HG02973 (cell line): ENCODE data around the gene PI16.

Experiments used
- ATAC-seq: cut with Tn5 transposase; IDR thresholded peaks from one replicate; pipeline ENCODE4 v1.9.1; 2021; ENCODE audit warnings: moderate library complexity; ENCODE audit not compliant: unreplicated experiment

Gene PI16

DNA sequence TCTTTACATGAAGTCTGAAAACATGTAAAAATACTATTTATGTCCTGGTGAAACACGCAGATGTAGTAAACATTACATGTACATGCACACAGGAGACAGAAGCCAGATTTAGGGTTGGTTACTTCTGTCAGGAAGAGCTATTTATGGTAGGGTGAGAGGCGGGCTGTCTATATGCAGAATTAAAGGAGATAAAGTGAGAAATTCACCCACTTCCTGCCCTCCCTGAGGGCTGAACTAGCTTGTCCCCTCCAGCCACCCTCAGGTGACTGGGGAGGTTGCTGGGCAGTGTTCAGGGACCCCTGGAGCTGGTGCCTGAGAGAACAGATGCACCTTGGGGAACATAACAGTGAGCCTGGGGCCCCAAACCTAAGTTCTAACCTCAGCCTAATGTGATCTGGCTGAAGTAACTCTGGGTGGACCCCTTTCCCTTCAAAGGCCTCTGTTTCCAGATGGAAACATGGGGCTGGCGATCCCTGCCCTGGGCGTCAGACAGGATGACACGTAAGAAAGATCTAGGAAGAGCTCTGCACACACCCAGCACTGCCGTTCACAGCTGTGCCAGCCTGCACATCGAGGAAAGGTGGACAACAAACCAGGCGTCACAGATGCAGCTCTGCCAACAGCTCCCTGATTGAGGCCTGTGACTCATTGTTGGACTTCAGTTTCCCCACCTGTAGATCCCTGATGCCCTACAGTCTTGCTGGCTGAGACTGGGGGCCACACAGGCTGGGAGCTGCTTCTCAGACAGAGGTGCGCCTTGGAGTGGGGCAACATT lies 1.3 kb downstream of the PI16 start:
- no peak for ATAC-seq

- no peak for ATAC-seq
Measured at GRCh38 chr6:36956446-36956820, 1.9 kb downstream of the PI16 start.

- no peak for ATAC-seq
Measured at GRCh38 chr6:36957773-36958271, 3.3 kb downstream of the PI16 start.

DNA sequence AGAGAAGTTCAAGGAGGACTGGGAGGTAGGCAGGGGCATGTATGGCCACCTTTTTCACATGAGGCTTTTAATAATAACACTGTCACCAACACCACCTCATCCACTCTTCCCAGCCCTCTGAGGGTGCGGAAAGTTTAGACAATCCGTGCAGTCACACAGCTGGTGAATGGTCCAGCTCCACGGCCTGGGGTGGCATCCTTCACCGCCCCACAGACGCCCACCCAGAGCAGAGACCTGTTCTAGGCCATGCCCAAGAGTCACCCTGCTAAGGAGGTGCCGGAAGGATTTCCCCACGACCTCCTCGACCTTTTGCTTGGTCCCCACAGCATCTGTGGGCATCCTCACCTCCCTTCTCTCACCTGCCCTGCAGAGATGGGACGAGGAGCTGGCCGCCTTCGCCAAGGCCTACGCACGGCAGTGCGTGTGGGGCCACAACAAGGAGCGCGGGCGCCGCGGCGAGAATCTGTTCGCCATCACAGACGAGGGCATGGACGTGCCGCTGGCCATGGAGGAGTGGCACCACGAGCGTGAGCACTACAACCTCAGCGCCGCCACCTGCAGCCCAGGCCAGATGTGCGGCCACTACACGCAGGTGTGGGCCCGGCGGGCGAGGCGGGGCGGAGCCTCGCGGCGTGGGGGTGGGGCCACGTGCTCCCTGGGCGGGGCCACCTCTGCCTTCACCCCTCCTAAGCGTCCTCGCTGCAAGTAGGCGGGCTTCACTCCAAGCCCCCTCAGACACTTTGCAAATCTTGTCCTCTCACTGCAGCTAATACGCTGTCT lies 4.4 kb downstream of the PI16 start:
- ATAC-seq = no peak

DNA sequence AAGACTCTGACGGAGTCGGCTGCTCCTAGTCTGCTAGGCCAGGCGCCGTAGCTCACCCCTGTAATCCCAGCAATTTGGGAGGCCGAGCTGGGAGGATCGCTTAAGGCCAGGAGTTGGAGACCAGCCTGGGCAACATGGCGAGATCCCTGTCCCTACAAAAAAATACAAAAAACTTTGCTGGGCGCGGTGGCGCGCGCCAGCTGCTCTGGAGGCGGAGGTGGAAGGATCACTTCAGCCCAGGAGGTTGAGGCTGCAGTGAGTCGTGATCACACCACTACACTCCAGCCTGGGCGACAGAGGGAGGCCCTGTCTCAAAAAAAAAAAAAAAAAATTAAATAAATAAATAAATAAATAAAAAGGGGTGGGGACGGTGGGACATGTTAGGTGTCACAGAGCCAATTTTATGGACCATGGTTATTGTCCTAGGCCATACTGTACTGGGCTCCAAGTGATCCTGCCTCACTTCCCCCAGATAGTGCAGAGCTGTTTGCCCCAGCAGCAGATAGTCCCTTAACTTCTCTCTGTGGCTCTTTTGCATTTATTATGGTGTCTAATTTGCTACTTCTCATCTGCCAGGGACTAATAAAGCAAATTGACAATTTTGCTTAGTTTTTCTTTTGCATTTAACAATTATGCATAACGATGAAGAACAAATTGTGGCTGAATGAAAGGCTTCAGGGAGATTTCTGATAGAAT lies 5.2 kb downstream of the PI16 start:
- ATAC-seq = no peak

DNA sequence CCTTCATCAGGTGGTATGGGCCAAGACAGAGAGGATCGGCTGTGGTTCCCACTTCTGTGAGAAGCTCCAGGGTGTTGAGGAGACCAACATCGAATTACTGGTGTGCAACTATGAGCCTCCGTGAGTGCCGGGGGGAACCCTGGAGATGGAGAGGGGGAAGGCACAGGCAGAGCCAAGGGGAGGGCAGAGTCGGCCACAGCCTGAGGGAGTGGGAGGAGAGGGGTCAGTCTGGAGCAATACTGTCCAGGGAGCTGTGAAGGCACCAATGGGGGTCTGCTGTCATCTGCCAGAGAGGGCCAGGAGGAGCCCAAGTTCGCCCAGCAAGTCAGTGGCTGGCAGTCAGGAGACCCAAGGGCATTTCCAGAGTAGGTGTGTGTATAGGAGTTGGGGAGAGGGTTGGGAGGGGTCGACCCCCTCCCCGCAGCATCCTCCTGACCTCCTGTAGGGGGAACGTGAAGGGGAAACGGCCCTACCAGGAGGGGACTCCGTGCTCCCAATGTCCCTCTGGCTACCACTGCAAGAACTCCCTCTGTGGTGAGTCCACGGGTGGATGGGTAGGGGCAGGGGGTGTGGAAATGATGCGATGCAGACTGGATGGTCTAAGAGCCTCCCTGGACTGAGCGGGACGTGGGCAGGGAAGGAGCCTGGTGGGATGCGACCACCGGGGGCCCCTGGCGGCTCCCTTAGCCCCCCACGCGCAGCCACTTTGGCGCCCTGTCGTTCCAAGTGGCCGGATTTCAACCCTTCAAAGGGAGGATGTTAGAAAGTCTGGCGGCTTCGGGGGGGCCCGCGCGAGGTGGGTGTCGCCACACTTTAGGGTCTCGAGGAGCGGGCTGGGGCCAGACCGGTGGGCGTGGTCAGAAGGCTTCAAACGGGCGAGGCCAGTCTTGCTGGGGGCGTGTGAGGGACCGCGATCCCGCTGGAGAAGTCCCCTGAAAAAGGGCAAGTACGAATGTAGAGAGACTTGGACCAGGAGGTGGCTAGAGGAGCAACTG lies 7.2 kb downstream of the PI16 start:
- no peak for ATAC-seq

DNA sequence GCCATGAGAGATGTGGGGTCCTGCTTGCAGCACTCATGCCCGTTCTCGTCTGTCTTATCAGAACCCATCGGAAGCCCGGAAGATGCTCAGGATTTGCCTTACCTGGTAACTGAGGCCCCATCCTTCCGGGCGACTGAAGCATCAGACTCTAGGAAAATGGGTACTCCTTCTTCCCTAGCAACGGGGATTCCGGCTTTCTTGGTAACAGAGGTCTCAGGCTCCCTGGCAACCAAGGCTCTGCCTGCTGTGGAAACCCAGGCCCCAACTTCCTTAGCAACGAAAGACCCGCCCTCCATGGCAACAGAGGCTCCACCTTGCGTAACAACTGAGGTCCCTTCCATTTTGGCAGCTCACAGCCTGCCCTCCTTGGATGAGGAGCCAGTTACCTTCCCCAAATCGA lies 8.3 kb downstream of the PI16 start:
- no peak for ATAC-seq

GRCh38 chr6:36963451-36964290 lies 9.1 kb downstream of the PI16 start:
- no peak for ATAC-seq

- ATAC-seq = no peak
Measured at GRCh38 chr6:36964349-36964748, 9.8 kb downstream of the PI16 start.

DNA sequence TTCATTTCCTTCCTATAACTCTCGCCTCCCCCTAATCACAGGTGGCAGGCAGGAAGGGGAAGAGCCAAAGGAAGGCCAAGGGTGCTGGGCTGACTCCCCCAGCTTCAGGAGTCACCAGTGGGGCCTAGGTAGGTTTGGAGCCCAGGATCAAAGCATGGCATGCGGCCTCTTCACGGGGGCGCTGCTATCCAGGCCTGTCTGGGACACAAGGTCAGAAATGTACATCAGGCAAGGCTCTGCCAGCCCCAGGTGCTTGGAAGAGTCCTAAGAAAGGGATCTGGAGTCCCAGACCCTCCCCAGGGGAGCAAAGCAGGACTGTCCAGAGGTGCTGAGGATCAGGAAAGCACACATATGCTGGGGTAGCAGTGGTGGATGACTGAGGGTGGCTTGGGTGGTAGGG lies 10.4 kb downstream of the PI16 start:
- ATAC-seq = no peak

DNA sequence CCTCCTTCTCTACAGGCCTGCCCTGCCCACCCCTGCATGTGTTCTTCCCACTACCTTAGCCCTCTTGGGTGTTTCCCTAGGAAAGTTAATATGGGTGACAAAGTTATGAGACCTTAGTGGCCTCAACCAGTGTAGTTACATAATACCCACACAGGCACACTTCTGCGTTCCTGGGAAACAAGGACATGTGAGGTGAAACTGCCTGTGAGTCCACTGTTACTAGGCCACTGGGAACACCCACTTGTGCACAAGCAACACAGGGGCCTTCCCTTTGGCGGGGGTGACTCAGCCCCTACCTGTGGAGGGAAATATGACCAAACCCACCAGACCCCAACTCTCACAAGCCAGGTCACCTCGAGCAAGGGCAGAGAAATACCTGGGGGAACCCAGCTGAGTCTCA lies 12.8 kb downstream of the PI16 start:
- no peak for ATAC-seq

GRCh38 chr6:36967757-36968156 lies 13.2 kb downstream of the PI16 start:
- no peak for ATAC-seq

DNA sequence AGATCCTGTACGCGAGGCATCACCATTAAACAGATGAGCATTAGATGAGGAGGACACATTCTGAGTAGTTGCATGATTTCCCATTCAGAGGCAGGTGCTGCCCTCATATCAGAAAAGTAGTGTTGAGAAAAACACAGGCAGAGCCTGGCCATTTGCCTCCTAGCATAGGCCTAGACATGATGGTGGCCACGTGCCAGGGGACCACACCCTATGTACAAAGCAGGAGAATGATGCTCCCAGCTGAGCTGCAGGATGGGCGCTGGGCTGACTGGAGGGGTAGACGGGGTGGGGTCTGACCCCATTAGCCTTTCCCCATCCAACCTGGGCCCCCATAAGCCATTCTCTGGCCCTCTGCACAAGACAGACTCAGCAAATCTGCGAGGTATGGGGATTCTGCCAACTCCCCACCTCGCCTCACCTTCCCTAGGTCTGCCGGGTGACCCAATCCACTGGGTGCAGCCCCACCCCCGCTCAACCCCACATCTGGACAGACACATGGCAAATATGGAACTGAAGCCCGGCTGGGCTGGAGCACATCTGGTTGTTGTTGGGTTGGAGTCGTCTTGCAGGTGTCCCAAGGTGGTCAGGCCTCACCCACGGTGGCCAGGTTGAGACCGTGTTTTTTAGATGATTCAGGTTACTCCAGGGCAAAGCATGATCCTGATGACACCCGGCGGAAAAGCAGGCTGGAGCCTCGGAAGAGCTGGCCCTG lies 13.9 kb downstream of the PI16 start:
- ATAC-seq = no peak

DNA sequence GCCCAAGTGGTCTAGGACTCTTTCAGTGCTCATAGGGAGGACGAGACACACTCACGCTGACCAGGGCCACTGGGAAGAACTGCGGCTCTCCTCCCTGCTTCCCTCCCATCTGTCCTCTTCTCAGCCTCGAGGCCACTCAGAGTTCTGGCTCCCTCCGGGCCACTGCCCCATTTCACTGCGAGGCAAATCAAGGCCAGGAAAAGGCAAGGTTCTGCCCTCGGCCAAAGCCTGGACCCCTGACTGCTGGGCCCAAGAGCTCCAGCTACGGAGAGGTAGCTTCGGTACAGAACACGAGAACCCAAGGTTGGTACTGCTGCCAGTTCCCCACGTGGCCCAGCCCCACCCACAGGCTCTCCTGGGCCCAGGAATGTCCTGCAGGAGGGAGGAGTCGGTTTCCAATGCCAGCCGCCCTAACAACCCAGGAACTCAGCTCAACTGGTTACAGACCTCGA lies 14.7 kb downstream of the PI16 start:
- ATAC-seq = no peak

- ATAC-seq = no peak
Measured at GRCh38 chr6:36969988-36970891, 15.7 kb downstream of the PI16 start.

- ATAC-seq = no peak
Measured at GRCh38 chr6:36970892-36971842, 16.6 kb downstream of the PI16 start.
